ENCODE measurements around the gene SND1.

SND1 gene

GRCh38 chr7:127850195-127850594, 198.2 kb downstream of the SND1 start:
- Histone ChIP-seq H3F3A (ENCODE audit: insufficient read depth) (no peaks in the 10 kb centered on the region), H3K9me2 (replicated peaks; ENCODE audit: insufficient read depth, low read length) (no peaks in the 10 kb centered on the region), H3K9ac (ENCODE audit: low read length) (no peak overlapping the region), H3K27ac (ENCODE audit: low read depth, low read length) (no peak overlapping the region), H3K4me2 (ENCODE audit: low read depth, low read length, poor library complexity, severe bottlenecking) (no peak overlapping the region), H3K79me2 (ENCODE audit: insufficient read depth, low read length) (no peaks in the 10 kb centered on the region; the same call in none of the 2 replicates), H4K20me1 (ENCODE audit: low read depth, low read length) (no peaks in the 10 kb centered on the region), H3K9me3 (ENCODE audit: insufficient read depth, low read length) (no peaks in the 10 kb centered on the region), H3K36me3 (ENCODE audit: low read length) (peaks cover 15% of the 10 kb centered on the region), H2AFZ (ENCODE audit: low read depth, low read length, severe bottlenecking) (no peak overlapping the region), H3K27me3 (ENCODE audit: low read length) (no peaks in the 10 kb centered on the region), H3K4me3 (ENCODE audit: insufficient read depth, low read length, poor library complexity, severe bottlenecking) (no peak overlapping the region)
- TF ChIP-seq CTCF (IDR thresholded peaks at IDR 0.05; ENCODE audit: insufficient read depth, low read length, poor library complexity, severe bottlenecking): no peak
- no peak for TF ChIP-seq EZH2phosphoT487 (conservative IDR thresholded peaks at IDR 0.05; ENCODE audit: low read length)

GRCh38 chr7:127854383-127854782, 202.4 kb downstream of the SND1 start:
- no peak overlapping the region for H3K4me2 ChIP-seq (ENCODE audit: low read depth, low read length, poor library complexity, severe bottlenecking)
- no peak overlapping the region for H2AFZ ChIP-seq (ENCODE audit: low read depth, low read length, severe bottlenecking)
- H3K27me3 ChIP-seq (ENCODE audit: low read length): no peaks in the 10 kb centered on the region
- no peak overlapping the region for H3K9ac ChIP-seq (ENCODE audit: low read length)
- peaks cover 5% of the 10 kb centered on the region; the same call in 1 of the 2 replicates for H3K36me3 ChIP-seq (ENCODE audit: low read length)
- no peaks in the 10 kb centered on the region; the same call in 1 of the 2 replicates for H3K79me2 ChIP-seq (ENCODE audit: insufficient read depth, low read length)
- no peaks in the 10 kb centered on the region; the same call in 1 of the 2 replicates for H4K20me1 ChIP-seq (ENCODE audit: low read depth, low read length)
- no peak overlapping the region for H3K27ac ChIP-seq (ENCODE audit: low read depth, low read length)
- H3F3A ChIP-seq (ENCODE audit: insufficient read depth): no peaks in the 10 kb centered on the region
- H3K9me3 ChIP-seq (ENCODE audit: insufficient read depth, low read length): no peaks in the 10 kb centered on the region
- TF ChIP-seq EZH2phosphoT487 (conservative IDR thresholded peaks at IDR 0.05; ENCODE audit: low read length) (no peak), CTCF (IDR thresholded peaks at IDR 0.05; ENCODE audit: insufficient read depth, low read length, poor library complexity, severe bottlenecking) (no peak)
- H3K9me2 ChIP-seq (replicated peaks; ENCODE audit: insufficient read depth, low read length): no peaks in the 10 kb centered on the region
- no peak overlapping the region for H3K4me3 ChIP-seq (ENCODE audit: insufficient read depth, low read length, poor library complexity, severe bottlenecking)

- Histone ChIP-seq H3K27ac (ENCODE audit: low read depth, low read length) (no peak overlapping the region), H3K79me2 (ENCODE audit: insufficient read depth, low read length) (0 out of 2 replicates have a peak, but pooled peaks cover 4% of the 10 kb centered on the region), H3K9me2 (replicated peaks; ENCODE audit: insufficient read depth, low read length) (no peaks in the 10 kb centered on the region), H3K4me2 (ENCODE audit: low read depth, low read length, poor library complexity, severe bottlenecking) (no peak overlapping the region), H3K9ac (ENCODE audit: low read length) (no peak overlapping the region), H3K9me3 (ENCODE audit: insufficient read depth, low read length) (no peaks in the 10 kb centered on the region), H4K20me1 (ENCODE audit: low read depth, low read length) (no peaks in the 10 kb centered on the region; the same call in 1 of the 2 replicates), H3K4me3 (ENCODE audit: insufficient read depth, low read length, poor library complexity, severe bottlenecking) (no peak overlapping the region), H3K27me3 (ENCODE audit: low read length) (no peaks in the 10 kb centered on the region), H2AFZ (ENCODE audit: low read depth, low read length, severe bottlenecking) (no peak overlapping the region), H3F3A (ENCODE audit: insufficient read depth) (no peaks in the 10 kb centered on the region), H3K36me3 (ENCODE audit: low read length) (no peaks in the 10 kb centered on the region)
- TF ChIP-seq EZH2phosphoT487 (conservative IDR thresholded peaks at IDR 0.05; ENCODE audit: low read length): no peak
- no peak for TF ChIP-seq CTCF (IDR thresholded peaks at IDR 0.05; ENCODE audit: insufficient read depth, low read length, poor library complexity, severe bottlenecking)
Measured at GRCh38 chr7:127857464-127857841, 205.5 kb downstream of the SND1 start.

All from SU-DHL-6 (cell line).